GM13977 (cell line): Measurements from ENCODE around the gene GNAZ.

ENCODE experiments used
- DNase-seq: peaks from one replicate; pipeline ENCODE4 v3.0.0; 2012; ENCODE audit warnings: low spot score
- in situ Hi-C: fragments of 300-500 bp; cut with MboI; formaldehyde crosslinking; loops from one replicate; pipeline ENCODE4 v1.12.0; 2022; ENCODE audit warnings: low sequenced_read_pairs, low pct_unique_long_range_greater_than_20kb, mixed read lengths, inconsistent platforms; ENCODE audit not compliant: unreplicated experiment
- TF ChIP-seq, protein P1 (sequence below): IDR thresholded peaks from 2 replicates; pipeline ENCODE4 v1.5.1; 2012; ENCODE audit warnings: mild to moderate bottlenecking, control low read depth; ENCODE audit not compliant: insufficient read depth; ENCODE audit errors: extremely low read depth, missing control alignments

GNAZ gene

DNA sequence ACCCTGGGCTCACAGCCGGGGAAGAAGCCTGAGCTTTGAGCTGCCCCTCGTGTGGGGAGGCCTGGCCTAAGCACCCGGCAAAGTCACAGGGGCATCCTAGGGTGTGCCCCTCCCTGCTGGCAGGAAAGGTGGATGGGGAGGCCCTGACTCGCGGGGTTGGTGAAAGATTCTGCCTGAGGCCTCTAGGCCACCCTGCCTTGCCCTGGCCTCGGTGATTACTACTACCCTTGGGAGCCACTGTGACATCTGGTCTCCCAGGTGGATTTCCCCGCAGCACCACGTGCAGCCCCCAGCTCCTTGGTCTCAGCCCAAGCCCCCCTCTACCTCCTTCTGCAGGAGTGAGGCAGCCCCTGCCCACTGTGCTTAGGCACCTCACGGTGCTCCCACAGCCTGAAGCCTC lies 23.9 kb downstream of the GNAZ start:
- in situ Hi-C loops, result no loop called here
- no peak for DNase-seq
- TF ChIP-seq, protein P1, sequence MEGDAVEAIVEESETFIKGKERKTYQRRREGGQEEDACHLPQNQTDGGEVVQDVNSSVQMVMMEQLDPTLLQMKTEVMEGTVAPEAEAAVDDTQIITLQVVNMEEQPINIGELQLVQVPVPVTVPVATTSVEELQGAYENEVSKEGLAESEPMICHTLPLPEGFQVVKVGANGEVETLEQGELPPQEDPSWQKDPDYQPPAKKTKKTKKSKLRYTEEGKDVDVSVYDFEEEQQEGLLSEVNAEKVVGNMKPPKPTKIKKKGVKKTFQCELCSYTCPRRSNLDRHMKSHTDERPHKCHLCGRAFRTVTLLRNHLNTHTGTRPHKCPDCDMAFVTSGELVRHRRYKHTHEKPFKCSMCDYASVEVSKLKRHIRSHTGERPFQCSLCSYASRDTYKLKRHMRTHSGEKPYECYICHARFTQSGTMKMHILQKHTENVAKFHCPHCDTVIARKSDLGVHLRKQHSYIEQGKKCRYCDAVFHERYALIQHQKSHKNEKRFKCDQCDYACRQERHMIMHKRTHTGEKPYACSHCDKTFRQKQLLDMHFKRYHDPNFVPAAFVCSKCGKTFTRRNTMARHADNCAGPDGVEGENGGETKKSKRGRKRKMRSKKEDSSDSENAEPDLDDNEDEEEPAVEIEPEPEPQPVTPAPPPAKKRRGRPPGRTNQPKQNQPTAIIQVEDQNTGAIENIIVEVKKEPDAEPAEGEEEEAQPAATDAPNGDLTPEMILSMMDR, result no peak

DNA sequence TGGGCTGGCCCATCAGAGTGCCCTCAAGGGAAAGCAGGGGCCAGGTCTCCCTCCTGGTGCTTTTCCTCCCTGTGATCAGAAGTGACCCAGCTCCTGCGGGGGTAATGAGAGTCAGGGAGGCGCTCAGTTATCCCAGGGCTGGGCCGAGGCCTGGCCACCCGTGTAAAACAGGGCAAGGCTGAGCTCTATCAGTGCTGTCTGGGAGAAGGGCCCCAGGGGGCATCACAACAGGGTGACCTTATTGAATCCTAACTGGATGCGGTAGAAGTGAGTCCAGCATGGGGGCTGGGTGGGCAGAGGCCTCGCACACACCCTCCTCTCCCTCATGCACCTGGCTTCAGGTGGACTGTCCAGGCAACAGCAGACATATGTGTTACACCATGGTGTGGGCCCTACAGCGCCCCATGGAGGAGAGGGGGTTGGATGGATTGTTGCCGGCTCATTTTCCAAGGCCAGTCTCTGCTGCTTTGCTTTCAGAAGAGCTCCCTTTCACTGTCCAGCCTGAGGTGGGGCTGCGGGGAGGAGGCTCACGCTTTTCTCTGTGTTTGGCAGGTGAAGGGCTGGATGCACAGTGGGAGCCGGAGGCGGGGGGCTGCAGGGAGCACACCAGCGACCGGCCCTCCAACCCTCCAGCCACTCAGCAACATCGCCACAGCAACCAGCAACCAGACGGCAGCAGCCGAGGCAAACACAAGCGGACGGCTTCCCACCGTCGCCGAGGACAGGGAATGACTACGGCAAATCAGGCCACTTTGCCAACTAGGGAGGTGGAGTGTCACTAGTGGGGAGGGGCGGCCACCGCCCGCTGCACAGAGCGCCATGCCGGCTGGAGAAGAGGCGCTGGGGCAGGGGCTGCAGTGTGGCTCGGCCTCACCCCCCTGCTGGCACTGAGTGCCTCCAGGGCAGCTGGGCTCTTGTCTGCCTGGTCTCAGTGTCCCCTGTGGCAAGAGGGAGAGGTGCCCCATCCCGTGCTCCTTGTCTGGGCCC lies 24.7 kb downstream of the GNAZ start:
- in situ Hi-C loops, result no loop called here
- DNase-seq, result no peak
- TF ChIP-seq, protein P1, result no peak

DNA sequence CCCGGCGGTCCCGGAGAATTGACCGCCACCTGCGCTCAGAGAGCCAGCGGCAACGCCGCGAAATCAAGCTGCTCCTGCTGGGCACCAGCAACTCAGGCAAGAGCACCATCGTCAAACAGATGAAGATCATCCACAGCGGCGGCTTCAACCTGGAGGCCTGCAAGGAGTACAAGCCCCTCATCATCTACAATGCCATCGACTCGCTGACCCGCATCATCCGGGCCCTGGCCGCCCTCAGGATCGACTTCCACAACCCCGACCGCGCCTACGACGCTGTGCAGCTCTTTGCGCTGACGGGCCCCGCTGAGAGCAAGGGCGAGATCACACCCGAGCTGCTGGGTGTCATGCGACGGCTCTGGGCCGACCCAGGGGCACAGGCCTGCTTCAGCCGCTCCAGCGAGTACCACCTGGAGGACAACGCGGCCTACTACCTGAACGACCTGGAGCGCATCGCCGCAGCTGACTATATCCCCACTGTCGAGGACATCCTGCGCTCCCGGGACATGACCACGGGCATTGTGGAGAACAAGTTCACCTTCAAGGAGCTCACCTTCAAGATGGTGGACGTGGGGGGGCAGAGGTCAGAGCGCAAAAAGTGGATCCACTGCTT lies 25.5 kb downstream of the GNAZ start:
- TF ChIP-seq, protein P1, result no peak
- in situ Hi-C loops, result no loop called here
- DNase-seq, result no peak

DNA sequence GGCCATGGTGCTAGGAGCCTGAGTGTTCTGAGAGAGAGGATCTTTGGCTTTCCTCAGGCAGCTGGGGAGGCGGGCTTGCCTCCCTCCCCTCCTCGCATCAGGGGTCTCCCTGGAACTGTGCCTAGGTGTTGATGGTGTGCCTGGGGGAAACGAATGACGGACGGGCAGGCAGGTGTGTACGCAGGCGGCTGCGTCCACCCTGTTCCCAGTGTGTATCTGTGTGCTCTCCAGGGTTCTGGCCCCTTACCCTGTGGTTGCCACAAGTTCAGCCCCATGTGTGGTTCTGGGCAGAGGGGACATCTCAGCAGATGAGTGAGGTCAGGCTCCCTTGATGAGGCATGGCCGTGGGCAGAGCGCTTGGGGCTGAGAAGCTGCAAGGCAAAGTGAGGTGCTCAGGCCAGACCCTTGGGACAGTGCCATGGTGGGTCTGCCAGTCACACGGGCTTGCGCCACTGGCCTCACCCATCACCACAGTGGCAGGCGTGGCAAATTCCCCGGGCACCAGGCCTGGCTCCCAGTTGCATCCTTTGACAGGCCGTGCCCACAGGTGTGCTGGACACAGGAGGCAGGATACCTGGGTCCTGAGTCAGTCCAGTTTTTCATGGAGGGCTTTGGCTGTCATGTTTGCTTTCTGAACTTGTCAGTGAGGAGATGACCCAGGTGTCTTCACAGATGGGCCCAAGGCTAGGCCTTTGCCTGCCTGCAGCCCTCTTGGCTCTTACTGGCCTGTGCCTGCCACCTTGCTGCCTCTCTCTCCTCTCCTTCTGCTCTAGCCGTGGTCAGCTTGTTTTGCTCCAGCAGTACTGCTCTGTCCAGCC lies 27.3 kb downstream of the GNAZ start:
- no peak for DNase-seq
- in situ Hi-C loops, result no loop called here
- TF ChIP-seq, protein P1, result no peak

DNA sequence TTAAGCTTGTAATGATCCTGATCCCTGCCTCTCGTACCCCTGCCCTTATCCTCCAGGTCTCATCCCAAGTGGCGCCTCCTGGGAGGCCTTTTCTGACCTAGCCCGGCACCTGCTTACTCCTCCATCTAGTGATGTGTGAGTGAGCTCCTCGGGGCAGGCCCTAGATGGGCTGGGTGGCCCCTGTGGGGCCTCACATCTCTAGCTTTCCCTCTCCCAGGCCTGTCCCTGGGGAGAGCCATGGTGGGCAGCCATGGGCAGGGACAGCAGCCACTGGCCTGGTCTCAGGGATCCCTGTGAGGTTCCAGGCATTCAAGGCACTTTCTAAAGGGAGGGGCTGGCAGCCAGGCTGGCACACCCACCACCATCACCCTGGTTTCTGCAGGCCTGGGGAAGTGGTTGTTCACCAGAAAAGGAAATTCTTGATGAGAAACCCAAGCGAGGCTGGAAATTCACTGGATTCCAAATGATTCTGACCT lies 27.9 kb downstream of the GNAZ start:
- TF ChIP-seq, protein P1, result no peak
- DNase-seq, result no peak
- in situ Hi-C loops, result no loop called here
